Right lobe of liver (tissue), 6 donors: ENCODE measurements around the gene SPIC. TPM values are rescaled to one million over a fixed set of nuclear protein-coding genes. Genes with fewer than 3 reads are reported as not detected.
"Not testable (repeated sequence)": the region's sequence is repeated elsewhere in the genome, so short reads cannot be mapped to it uniquely, and the experiment has no call there.

ENCODE experiments used
- ATAC-seq, 4 donors: fragments of 200-7000 bp; cut with Tn5 transposase; one replicate each; pipeline ENCODE4 v1.9.1; 2020; ENCODE audit warnings: mild to moderate bottlenecking in 4 of 4, moderate library complexity in 4 of 4
- DNase-seq, 3 donors: peaks; one replicate each; pipeline ENCODE4 v3.0.0-alpha.2; 2020
- H3K27ac ChIP-seq, 3 donors: fragments of 200-600 bp; one replicate each; pipeline ENCODE4 v1.8.0; 2022
- H3K27me3 ChIP-seq, 2 donors: fragments of 200-600 bp; one replicate each; pipeline ENCODE4 v1.8.0; 2022
- H3K36me3 ChIP-seq, 4 donors: fragments of 200-600 bp; sonication (generic) in 1 of 4; one replicate each; pipeline versions ENCODE4 v1.5.1 to v1.8.0; 2017 to 2022; ENCODE audit warnings: control low read depth in 1 of 4
- H3K4me1 ChIP-seq, 4 donors: fragments of 200-600 bp; sonication (generic) in 1 of 4; one replicate each; pipeline versions ENCODE4 v1.5.1 to v1.8.0; 2017 to 2022; ENCODE audit warnings: control low read depth in 1 of 4
- H3K4me3 ChIP-seq, 3 donors: fragments of 200-600 bp; one replicate each; pipeline ENCODE4 v1.8.0; 2022
- H3K9me3 ChIP-seq, 4 donors: fragments of 200-600 bp; sonication (generic) in 1 of 4; one replicate each; pipeline versions ENCODE4 v1.5.1 to v1.8.0; 2017 to 2022; ENCODE audit warnings: control low read depth in 1 of 4
- POLR2A ChIP-seq: fragments of 450-650 bp; IDR thresholded peaks from one replicate; pipeline ENCODE4 v1.6.1; 2017; ENCODE audit warnings: antibody characterized with exemption, mild to moderate bottlenecking
- WGBS: methylation state at CpG from one replicate; pipeline ENCODE4 v1.1.6; 2018; ENCODE audit warnings: low coverage, low lambda C conversion rate; ENCODE audit not compliant: insufficient coverage; ENCODE audit errors: missing lambda C conversion rate; 5-methylcytosine and 5-hydroxymethylcytosine counted together
- intact Hi-C, 2 donors: fragments of 100-400 bp; cut with DNase I; formaldehyde crosslinking; loops; one replicate each; pipeline versions ENCODE4 v1.11.2 to v1.14.1; 2022
- total RNA-seq, 6 experiments: library from RNA; depleted of rRNA in 2 of 6; stranded (reverse); fragments of >200 nt in 2 of 6; fragmentation: NEBNext Ultra II Directional in 3 of 6; extraction: Animal tissue kit (Norgen Biotek cat#: 25700) in 3 of 6; gene quantifications; one replicate each; pipeline versions ENCODE4 v1.1.0 to v1.2.4, GENCODE V29; 2016 to 2023
- TF ChIP-seq, protein P1 (sequence below), 4 donors: fragments of 200-600 bp in 3 of 4; fragments of 450-650 bp in 1 of 4; IDR thresholded peaks; one replicate each; pipeline versions ENCODE4 v1.5.1 to v1.8.0; 2016 to 2022; ENCODE audit warnings: antibody characterized with exemption in 4 of 4, mild to moderate bottlenecking in 2 of 4
- donor health status: DM: no; HTN: yes; CAD: no.
- donor health status: DM: no; HTN: no; CAD: no.
- donor health status: DM: no; HTN: no; CAD: no.
- donor health status: DM: no; HTN: yes; CAD: no.
- donor health status: DM: no; HTN: yes; CAD: no.

The SPIC gene
- total RNA-seq, 6 experiments from 2014 or later, result 0.43 to 7.1 (median 1.4) TPM

GRCh38 chr12:101470939-101471338 is 4.2 kb upstream of the SPIC start:
- intact Hi-C loops, result no loop called here
- TF ChIP-seq, protein P1, sequence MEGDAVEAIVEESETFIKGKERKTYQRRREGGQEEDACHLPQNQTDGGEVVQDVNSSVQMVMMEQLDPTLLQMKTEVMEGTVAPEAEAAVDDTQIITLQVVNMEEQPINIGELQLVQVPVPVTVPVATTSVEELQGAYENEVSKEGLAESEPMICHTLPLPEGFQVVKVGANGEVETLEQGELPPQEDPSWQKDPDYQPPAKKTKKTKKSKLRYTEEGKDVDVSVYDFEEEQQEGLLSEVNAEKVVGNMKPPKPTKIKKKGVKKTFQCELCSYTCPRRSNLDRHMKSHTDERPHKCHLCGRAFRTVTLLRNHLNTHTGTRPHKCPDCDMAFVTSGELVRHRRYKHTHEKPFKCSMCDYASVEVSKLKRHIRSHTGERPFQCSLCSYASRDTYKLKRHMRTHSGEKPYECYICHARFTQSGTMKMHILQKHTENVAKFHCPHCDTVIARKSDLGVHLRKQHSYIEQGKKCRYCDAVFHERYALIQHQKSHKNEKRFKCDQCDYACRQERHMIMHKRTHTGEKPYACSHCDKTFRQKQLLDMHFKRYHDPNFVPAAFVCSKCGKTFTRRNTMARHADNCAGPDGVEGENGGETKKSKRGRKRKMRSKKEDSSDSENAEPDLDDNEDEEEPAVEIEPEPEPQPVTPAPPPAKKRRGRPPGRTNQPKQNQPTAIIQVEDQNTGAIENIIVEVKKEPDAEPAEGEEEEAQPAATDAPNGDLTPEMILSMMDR (IDR thresholded peaks at IDR 0.05), result no peak
- no peak for TF ChIP-seq POLR2A
- H3K27ac ChIP-seq, result no peak overlapping the region
- H3K4me1 ChIP-seq, result no peaks in the 10 kb centered on the region
- 82% methylated on average over 2 of the region's 2 CpGs for WGBS
- DNase-seq (no peak), ATAC-seq (peak in 2 of 4 donors; percentile 29 to 50)
- no peaks in the 10 kb centered on the region for H3K9me3 ChIP-seq
- H3K36me3 ChIP-seq, result no peaks in the 10 kb centered on the region
- no peak overlapping the region for H3K4me3 ChIP-seq
- H3K27me3 ChIP-seq, result no peaks in the 10 kb centered on the region

DNA sequence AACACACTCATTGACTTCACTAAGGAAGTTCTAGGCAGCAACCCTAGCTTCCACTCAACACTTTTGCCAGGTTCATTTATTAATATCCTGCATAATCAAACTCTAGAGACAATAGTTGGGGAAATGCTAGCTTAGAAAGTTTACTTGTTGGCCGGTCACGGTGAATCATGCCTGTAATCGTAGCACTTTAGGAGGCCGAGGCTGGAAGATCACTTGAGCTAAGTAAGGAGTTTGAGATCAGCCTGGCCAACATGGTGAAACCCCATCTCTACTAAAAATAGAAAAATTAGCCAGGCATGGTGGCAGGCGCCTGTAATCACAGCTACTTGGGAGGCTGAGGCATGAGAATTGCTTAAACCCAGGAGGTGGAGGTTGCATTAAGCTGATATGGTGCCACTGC is 3.3 kb upstream of the SPIC start:
- H3K27me3 ChIP-seq, H3K9me3 ChIP-seq, H3K4me3 ChIP-seq, intact Hi-C loops, H3K4me1 ChIP-seq, H3K27ac ChIP-seq, H3K36me3 ChIP-seq, ATAC-seq, DNase-seq: not testable (repeated sequence)
- WGBS, result 91% methylated on average over 4 of the region's 5 CpGs

DNA sequence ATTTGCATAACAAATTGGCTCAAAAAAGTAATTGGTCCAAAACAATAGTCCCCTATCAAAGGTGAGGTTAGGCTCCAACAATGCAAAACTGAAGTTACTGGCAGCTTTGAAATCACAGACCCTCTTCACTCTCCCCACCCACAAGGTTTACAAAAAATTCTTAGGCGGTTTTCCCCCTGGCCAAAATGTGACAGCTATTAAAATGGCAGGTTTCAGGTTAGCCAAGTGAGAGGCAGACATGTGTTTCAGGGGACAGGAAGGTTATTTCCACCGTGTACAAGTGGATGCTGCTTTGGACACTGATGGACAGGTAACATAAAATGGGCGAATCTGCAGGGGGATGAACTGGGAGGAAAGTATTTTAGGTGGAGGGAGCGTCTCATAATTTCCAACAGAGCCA is 888 bp upstream of the SPIC start:
- Histone ChIP-seq H3K4me3 (no peak overlapping the region), H3K4me1 (no peaks in the 10 kb centered on the region), H3K27me3 (no peaks in the 10 kb centered on the region), H3K9me3 (no peaks in the 10 kb centered on the region), H3K36me3 (no peaks in the 10 kb centered on the region), H3K27ac (no peak overlapping the region)
- intact Hi-C loops, result no loop called here
- ATAC-seq (no peak), DNase-seq (no peak)
- WGBS, result 42% methylated on average over 4 of the region's 4 CpGs
- TF ChIP-seq POLR2A, result no peak
- TF ChIP-seq, protein P1 (IDR thresholded peaks at IDR 0.05), result no peak

GRCh38 chr12:101475751-101476305 is 692 bp downstream of the SPIC start:
- TF ChIP-seq, protein P1 (IDR thresholded peaks at IDR 0.05), result no peak
- TF ChIP-seq POLR2A, result no peak
- ATAC-seq, result no peak
- H3K36me3 ChIP-seq, result no peaks in the 10 kb centered on the region
- H3K27ac ChIP-seq, result no peak overlapping the region
- 41% methylated on average over 5 of the region's 5 CpGs for WGBS
- no peaks in the 10 kb centered on the region for H3K4me1 ChIP-seq
- H3K4me3 ChIP-seq, result no peak overlapping the region
- no peak for DNase-seq
- intact Hi-C loops, result no loop called here
- H3K27me3 ChIP-seq, result no peaks in the 10 kb centered on the region
- H3K9me3 ChIP-seq, result no peaks in the 10 kb centered on the region

GRCh38 chr12:101480849-101481248 is 5.7 kb downstream of the SPIC start:
- Histone ChIP-seq H3K4me1 (no peaks in the 10 kb centered on the region), H3K4me3 (no peak overlapping the region), H3K27ac (no peak overlapping the region), H3K27me3 (no peaks in the 10 kb centered on the region), H3K36me3 (no peaks in the 10 kb centered on the region), H3K9me3 (no peaks in the 10 kb centered on the region)
- TF ChIP-seq POLR2A, result no peak
- TF ChIP-seq, protein P1 (IDR thresholded peaks at IDR 0.05), result no peak
- intact Hi-C loops, result no loop called here
- ATAC-seq (no peak), DNase-seq (no peak)
- WGBS, result 63% methylated on average over 1 of the region's 1 CpG
